Breast epithelium (tissue), 4 donors: ENCODE data around the gene MLC1. TPM values are rescaled to one million over a fixed set of nuclear protein-coding genes. Genes with fewer than 3 reads are reported as not detected.

ENCODE experiments used
- DNase-seq, 2 donors: peaks; one replicate each; pipeline ENCODE4 v3.0.0-alpha.2; 2019; ENCODE audit warnings: low spot score in 2 of 2
- H3K27ac ChIP-seq, 2 donors: fragments of 200-600 bp; sonication (generic) in 1 of 2; one replicate each; pipeline ENCODE4 v1.5.1; 2016 to 2019; ENCODE audit warnings: mild to moderate bottlenecking in 1 of 2
- H3K27me3 ChIP-seq, 2 donors: fragments of 200-600 bp; sonication (generic) in 1 of 2; one replicate each; pipeline versions ENCODE4 v1.5.1 to v1.6.0; 2017 to 2019; ENCODE audit warnings: control low read depth in 1 of 2, mild to moderate bottlenecking in 1 of 2
- H3K36me3 ChIP-seq: fragments of 200-600 bp; one replicate; pipeline ENCODE4 v1.5.1; 2019
- H3K4me1 ChIP-seq, 2 donors: fragments of 200-600 bp; sonication (generic); one replicate each; pipeline ENCODE4 v1.5.1; 2016 to 2019; ENCODE audit warnings: control low read depth in 1 of 2
- H3K4me3 ChIP-seq, 3 donors: fragments of 200-600 bp; sonication (generic); 1 replicate in 2 of 3; 2 replicates in 1 of 3; pipeline ENCODE4 v1.5.1; 2016 to 2019; ENCODE audit warnings: mild to moderate bottlenecking in 3 of 3, moderate library complexity in 2 of 3
- H3K9me3 ChIP-seq, 2 donors: fragments of 200-600 bp; sonication (generic) in 1 of 2; one replicate each; pipeline ENCODE4 v1.5.1; 2016 to 2019; ENCODE audit warnings: control low read depth in 1 of 2
- POLR2A ChIP-seq: fragments of 450-650 bp; IDR thresholded peaks from one replicate; pipeline ENCODE4 v1.6.1; 2016; ENCODE audit warnings: antibody characterized with exemption, mild to moderate bottlenecking, moderate library complexity
- POLR2AphosphoS5 ChIP-seq, 3 donors: sonication (generic); formaldehyde crosslinking; IDR thresholded peaks; one replicate each; pipeline ENCODE4 v1.6.1; 2017; ENCODE audit warnings: antibody characterized with exemption in 3 of 3
- intact Hi-C: fragments of 100-400 bp; cut with DNase I; formaldehyde crosslinking; loops from one replicate; pipeline ENCODE4 v1.15.1; 2023; ENCODE audit warnings: low total_unique reads
- total RNA-seq, 3 donors: library from RNA; depleted of rRNA; stranded (reverse); fragments of >200 nt; gene quantifications; one replicate each; pipeline ENCODE4 v1.1.0, GENCODE V29; 2016
- TF ChIP-seq, protein P1 (sequence below), 3 donors: fragments of 450-650 bp; IDR thresholded peaks; one replicate each; pipeline ENCODE4 v1.5.1; 2016 to 2017; ENCODE audit warnings: antibody characterized with exemption in 3 of 3, mild to moderate bottlenecking in 3 of 3, moderate library complexity in 3 of 3

Gene MLC1
- total RNA-seq, 3 donors from 2014 or later = 0.15 TPM; not detected in 2

GRCh38 chr22:50091092-50091768 is 6.0 kb upstream of the MLC1 start:
- H3K27ac ChIP-seq = no peak overlapping the region
- H3K9me3 ChIP-seq = peaks cover 0 to 9% of the 10 kb centered on the region in 2 donors
- peaks cover 0 to 30% of the 10 kb centered on the region in 2 donors for H3K27me3 ChIP-seq
- TF ChIP-seq POLR2AphosphoS5 (IDR thresholded peaks at IDR 0.05) (no peak), POLR2A (no peak)
- TF ChIP-seq, protein P1, sequence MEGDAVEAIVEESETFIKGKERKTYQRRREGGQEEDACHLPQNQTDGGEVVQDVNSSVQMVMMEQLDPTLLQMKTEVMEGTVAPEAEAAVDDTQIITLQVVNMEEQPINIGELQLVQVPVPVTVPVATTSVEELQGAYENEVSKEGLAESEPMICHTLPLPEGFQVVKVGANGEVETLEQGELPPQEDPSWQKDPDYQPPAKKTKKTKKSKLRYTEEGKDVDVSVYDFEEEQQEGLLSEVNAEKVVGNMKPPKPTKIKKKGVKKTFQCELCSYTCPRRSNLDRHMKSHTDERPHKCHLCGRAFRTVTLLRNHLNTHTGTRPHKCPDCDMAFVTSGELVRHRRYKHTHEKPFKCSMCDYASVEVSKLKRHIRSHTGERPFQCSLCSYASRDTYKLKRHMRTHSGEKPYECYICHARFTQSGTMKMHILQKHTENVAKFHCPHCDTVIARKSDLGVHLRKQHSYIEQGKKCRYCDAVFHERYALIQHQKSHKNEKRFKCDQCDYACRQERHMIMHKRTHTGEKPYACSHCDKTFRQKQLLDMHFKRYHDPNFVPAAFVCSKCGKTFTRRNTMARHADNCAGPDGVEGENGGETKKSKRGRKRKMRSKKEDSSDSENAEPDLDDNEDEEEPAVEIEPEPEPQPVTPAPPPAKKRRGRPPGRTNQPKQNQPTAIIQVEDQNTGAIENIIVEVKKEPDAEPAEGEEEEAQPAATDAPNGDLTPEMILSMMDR (IDR thresholded peaks at IDR 0.05) = no peak
- no peaks in the 10 kb centered on the region for H3K4me1 ChIP-seq
- intact Hi-C loops = no loop called here
- H3K36me3 ChIP-seq = no peaks in the 10 kb centered on the region
- no peak for DNase-seq
- no peak overlapping the region for H3K4me3 ChIP-seq

GRCh38 chr22:50090412-50090714 is 5.1 kb upstream of the MLC1 start:
- intact Hi-C loops = no loop called here
- Histone ChIP-seq H3K27ac (no peak overlapping the region), H3K27me3 (peaks cover 0 to 30% of the 10 kb centered on the region in 2 donors), H3K36me3 (no peaks in the 10 kb centered on the region), H3K4me3 (no peak overlapping the region), H3K4me1 (no peaks in the 10 kb centered on the region), H3K9me3 (peaks cover 0 to 9% of the 10 kb centered on the region in 2 donors)
- DNase-seq = no peak
- TF ChIP-seq POLR2A (no peak), POLR2AphosphoS5 (IDR thresholded peaks at IDR 0.05) (no peak)
- TF ChIP-seq, protein P1 (IDR thresholded peaks at IDR 0.05) = no peak

DNA sequence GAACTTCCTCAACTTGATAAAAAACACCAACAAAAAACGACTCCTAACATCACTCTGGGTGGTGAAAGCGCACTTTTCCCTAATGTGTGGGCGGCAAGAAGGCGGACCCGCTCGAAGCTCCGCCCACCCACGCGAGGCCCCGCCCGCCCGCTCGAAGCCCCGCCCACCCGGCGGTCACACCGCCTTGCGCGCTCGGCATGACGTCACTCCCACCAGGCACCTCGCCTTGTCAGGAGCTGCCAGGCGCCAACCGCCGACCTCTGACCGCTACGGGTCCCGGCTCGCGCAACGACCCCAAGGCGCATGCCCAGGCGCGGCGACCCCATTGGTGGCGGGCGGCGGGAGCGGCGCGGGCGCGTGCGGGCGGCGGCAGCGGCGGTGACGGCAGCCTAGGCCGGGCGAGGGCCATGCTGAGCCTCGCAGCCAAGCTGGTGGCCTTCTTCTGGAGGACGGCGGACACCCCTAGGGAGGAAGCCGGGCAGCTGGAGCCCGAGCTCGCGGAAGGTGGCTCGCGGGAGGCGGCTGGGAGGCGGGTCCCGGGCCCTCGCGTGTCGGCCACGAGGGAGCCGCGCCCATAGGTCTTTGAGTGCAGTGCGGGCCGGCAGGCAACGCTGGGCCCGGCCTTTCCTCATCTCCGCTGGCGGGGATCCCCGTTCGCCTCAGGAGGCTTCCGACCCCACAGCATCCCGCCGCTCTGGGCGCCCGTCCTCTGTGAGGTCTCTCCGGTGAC is 4.6 kb upstream of the MLC1 start, which contains the start of gene MOV10L1:
Gene MOV10L1, plus strand, starts transcription at position 325 of the 730 bp plus-strand sequence. Its CDS starts 83 bp downstream, at position 408.
- Histone ChIP-seq H3K27ac (no peak within 1 kb of the TSS), H3K4me3 (no peak within 1 kb of the TSS), H3K4me1 (no peaks in the 10 kb centered on the region), H3K9me3 (peaks cover 0 to 9% of the 10 kb centered on the region in 2 donors), H3K36me3 (no peaks in the 10 kb centered on the region), H3K27me3 (peaks cover 0 to 30% of the 10 kb centered on the region in 2 donors)
- DNase-seq = no peak
- TF ChIP-seq POLR2AphosphoS5 (IDR thresholded peaks at IDR 0.05) = no peak
- no peak for TF ChIP-seq POLR2A
- TF ChIP-seq, protein P1 (IDR thresholded peaks at IDR 0.05) = no peak
- intact Hi-C loops = no loop called here

DNA sequence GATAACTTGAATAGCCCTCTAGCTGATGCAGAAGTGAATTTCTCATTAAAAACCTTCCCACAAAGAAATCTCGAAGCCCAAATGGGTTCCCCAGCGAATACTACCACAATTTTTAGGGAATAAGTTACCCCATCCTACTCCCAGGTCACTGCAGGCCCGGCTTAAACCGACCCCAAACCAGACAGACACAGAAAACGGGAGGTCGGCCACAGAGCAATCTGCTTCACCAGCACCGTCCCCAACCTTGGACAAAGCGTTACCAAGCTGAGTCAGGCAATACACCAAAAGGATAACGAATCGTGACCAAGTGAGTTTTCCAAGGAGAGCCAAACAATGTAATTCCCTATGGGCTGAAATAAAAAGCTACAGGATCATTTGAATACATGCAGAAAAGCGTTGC is 4.0 kb upstream of the MLC1 start:
- Histone ChIP-seq H3K4me3 (no peak overlapping the region), H3K4me1 (no peaks in the 10 kb centered on the region), H3K36me3 (no peaks in the 10 kb centered on the region), H3K9me3 (peaks cover 0 to 9% of the 10 kb centered on the region in 2 donors), H3K27ac (no peak overlapping the region), H3K27me3 (peaks cover 0 to 35% of the 10 kb centered on the region in 2 donors)
- TF ChIP-seq POLR2A = no peak
- no peak for TF ChIP-seq POLR2AphosphoS5 (IDR thresholded peaks at IDR 0.05)
- TF ChIP-seq, protein P1 (IDR thresholded peaks at IDR 0.05) = no peak
- intact Hi-C loops = no loop called here
- no peak for DNase-seq

- no peak for TF ChIP-seq POLR2AphosphoS5 (IDR thresholded peaks at IDR 0.05)
- TF ChIP-seq POLR2A = no peak
- TF ChIP-seq, protein P1 (IDR thresholded peaks at IDR 0.05) = no peak
- no peak for DNase-seq
- intact Hi-C loops = no loop called here
- Histone ChIP-seq H3K4me1 (no peaks in the 10 kb centered on the region), H3K9me3 (peaks cover 0 to 9% of the 10 kb centered on the region in 2 donors), H3K27ac (no peak overlapping the region), H3K27me3 (peaks cover 0 to 47% of the 10 kb centered on the region in 2 donors), H3K36me3 (no peaks in the 10 kb centered on the region), H3K4me3 (no peak overlapping the region)
Measured at GRCh38 chr22:50088096-50088495, 2.9 kb upstream of the MLC1 start.
